ENCODE measurements around the gene RASAL3. TPM values are rescaled to one million over a fixed set of nuclear protein-coding genes. Genes with fewer than 3 reads are reported as not detected.
A peak's percentile ranks its signal among the peaks of the same experiment; 100 is the strongest.

The RASAL3 gene
- polyA plus RNA-seq, 1 donor from 2014 or later, result 27.0 TPM

DNA sequence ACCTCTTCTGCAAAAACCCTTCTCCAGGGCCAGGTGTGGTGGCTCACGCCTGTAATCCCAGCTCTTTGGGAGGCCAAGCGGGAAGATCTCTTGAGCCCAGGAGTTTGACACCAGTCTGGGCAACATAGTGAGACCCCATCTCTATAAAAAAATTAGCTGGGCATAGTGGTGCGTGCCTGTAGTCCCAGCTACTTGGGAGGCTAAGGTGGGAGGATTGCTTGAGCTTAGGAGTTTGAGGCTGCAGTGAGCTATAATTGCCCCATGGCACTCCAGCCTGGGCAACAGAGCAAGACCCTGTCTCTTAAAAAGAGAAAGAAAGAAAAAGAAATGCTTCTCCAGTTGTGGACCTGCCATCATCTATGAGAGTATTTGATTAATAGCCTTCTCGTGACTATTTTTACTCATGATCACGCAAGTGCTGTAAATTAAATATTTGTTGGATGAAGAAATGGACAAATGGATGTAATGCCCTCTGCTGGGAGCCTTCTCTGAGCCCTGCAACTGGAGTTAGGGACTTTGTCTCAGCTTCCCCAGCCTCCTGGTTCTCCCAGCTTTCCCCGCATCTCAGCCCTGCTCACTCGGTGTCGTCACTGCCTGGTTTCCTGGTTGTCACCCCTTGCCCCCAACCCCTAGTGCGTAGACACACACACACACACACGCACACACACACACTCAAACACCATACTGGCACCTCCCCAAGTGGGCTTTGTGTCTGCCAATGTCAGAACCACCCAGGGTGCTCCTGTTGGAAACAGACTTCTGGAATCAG, 26.8 kb downstream of the RASAL3 start:
- no peaks in the 10 kb centered on the region for H3K9me3 Mint-ChIP-seq
- H3K4me1 Mint-ChIP-seq, result peaks cover 2 to 7% (median 6%) of the 10 kb centered on the region in 3 donors
- no peaks in the 10 kb centered on the region for H3K27me3 Mint-ChIP-seq
- peaks cover 1% of the 10 kb centered on the region for H3K36me3 Mint-ChIP-seq
- H3K4me3 Mint-ChIP-seq, result no peak overlapping the region
- H3K27ac Mint-ChIP-seq, result no peak overlapping the region

DNA sequence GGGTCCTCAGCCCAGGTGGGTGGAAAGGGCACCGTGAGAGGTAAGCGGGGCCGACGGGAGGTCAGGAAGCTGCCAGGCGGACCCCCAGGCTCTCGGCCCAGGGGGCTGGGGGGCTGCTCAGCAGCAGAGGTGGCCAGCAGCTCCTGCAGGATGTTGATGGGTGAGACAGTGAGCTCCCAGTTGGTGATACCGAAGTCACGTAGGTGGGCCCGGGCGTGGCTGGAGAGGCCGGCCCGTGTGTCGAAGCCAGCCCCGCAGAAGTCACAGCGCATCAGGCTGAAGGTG, 27.6 kb downstream of the RASAL3 start:
- Mint-ChIP-seq H3K27me3 (no peaks in the 10 kb centered on the region), H3K4me1 (peaks cover 2 to 7% (median 7%) of the 10 kb centered on the region in 3 donors), H3K9me3 (no peaks in the 10 kb centered on the region), H3K4me3 (no peak overlapping the region), H3K27ac (no peak overlapping the region), H3K36me3 (peaks cover 1% of the 10 kb centered on the region)

DNA sequence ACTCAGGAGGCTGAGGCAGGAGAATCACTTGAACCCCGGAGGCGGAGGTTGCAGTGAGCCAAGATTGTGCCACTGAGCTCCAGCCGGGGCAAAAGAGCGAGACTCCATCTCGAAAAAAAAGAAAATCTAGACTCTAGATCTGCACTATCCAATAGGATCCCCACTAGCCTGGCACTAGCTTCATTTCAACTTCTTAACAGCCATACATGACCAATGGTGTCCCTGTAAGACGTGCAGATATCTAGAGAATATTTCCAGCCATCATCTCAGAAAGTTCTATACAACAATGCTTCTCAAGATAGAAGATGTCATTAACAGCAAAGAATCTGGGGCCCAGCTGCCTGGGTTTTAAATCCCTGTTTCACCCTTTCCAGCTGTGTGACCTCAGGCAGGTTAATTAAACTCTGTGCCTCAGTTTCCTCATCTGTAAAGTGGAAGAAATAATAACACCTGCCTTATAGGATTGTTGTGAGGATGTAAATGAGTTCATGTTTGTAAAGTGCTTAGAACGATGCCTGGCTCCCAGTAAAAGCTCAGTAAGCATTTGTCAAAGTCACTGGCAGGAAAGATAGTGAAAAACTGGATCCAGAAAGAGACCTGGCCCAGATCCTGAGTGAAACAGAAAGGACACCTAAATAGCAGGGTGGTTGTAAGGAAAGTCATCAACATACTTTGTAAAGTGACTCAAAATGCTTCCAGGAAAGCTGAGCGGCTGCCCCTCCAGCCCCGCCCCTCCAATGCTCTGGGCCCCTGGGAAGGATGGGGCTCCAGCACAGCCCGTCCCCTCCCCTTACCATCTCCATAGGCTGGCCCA, 28.1 kb downstream of the RASAL3 start:
- Mint-ChIP-seq H3K27me3 (no peaks in the 10 kb centered on the region), H3K4me3 (peak overlapping the region in 1 of 4 donors; percentile 76), H3K36me3 (peaks cover 1% of the 10 kb centered on the region), H3K4me1 (peaks cover 8 to 13% (median 12%) of the 10 kb centered on the region in 3 donors), H3K27ac (no peak overlapping the region), H3K9me3 (no peaks in the 10 kb centered on the region)

DNA sequence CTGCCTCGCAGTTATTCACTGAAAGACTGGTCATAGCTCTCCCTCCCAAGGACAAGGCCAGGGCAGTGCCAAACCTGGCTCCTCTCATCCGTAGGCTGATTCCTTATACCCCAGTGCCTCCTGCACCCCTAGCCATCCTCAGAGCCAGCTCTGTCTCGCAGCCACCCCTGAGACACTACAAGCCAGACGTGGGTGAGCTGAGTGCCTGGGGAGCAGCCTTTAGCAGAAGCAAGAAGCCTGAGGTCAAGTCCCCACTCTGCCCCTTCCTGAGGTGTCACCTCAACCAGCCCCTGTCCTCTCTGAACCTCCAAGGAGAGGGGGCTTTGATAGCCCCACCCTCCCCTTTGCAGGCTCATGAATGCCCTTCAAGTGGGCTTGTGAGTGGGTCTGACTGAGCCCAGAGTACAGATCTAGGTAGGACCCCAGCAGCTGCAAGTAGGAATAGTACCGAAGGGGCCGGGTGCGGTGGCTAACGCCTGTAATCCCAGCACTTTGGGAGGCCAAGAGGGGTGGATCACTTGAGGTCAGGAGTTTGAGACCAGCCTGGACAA, 30.8 kb downstream of the RASAL3 start:
- Mint-ChIP-seq H3K27me3 (no peaks in the 10 kb centered on the region), H3K9me3 (no peaks in the 10 kb centered on the region), H3K27ac (peak overlapping the region; percentile 37 to 95 (median 84)), H3K4me3 (peak overlapping the region; percentile 91 to 99 (median 94)), H3K4me1 (peaks cover 15 to 22% (median 19%) of the 10 kb centered on the region in 3 donors), H3K36me3 (peaks cover 1% of the 10 kb centered on the region)

DNA sequence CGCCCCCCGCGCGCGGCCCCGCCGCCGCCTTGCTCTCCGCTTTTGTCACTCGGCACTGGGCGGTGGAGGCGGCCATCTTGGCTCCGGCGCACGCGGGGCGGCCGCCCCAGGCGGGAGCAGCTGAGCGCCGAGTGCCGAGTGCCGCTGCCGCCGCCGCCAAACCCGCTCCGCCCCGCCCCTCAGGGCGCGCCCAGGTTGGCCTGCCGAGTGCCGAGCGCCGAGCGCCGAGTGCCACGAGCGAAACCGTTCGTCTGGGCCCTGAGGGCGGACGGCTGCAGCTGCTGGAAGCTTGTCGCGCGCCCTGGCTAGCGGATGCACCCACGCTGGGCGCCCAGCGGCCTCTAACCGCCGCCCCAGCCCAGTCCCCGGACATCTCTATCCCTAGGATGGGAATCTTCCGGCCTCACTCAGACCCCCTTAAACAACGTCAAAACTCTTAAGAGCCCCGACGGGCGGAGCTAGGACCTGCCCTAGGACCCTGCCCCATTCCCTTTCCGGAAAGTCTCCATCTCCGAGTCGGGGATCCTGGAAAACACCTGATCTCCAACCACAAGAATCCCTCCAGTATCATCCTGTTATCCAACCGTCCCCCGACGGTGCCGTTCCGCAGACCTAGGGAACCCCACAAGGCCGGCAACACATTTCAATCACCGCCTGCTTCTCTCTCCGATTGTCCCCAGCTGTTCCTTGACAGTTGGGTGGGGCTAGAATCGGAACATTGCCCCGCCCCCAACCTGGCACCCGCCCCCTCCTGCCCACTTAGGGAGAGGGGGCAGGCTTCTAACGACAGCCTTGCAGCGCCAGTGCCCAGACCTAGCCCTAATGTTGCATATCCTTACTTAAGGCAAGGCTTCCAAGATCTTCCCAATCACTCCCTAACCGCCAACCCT, 31.5 kb downstream of the RASAL3 start:
- peaks cover 1% of the 10 kb centered on the region for H3K36me3 Mint-ChIP-seq
- H3K27me3 Mint-ChIP-seq, result no peaks in the 10 kb centered on the region
- peak overlapping the region; percentile 91 to 99 (median 94) for H3K4me3 Mint-ChIP-seq

DNA sequence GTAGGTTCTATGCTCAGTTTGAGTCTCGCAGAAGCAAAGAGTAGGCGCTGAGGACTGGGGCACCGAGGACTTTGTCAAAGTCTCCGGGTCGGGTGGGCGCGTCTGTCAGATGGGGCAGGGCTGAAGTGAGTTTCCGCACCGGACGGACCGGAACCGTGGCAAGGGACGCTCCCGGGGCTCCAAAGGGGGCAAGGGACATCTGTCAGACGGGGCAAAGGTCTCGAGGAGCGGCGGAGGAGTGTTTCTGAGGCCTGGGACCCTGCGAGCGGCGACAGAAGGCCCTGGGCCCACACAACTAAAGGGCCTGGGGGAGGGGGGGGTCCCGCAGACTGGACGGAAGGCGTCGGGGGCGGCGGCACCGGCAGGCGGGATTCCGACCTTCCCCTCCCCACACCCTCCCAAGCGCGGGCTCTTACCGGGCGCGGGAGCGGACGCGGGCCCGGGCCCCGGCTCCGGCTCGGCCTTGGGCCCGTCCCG, 32.3 kb downstream of the RASAL3 start:
- H3K4me1 Mint-ChIP-seq, result peaks cover 15 to 22% (median 19%) of the 10 kb centered on the region in 3 donors
- peak overlapping the region; percentile 92 to 98 (median 94) for H3K4me3 Mint-ChIP-seq
- peaks cover 1% of the 10 kb centered on the region for H3K36me3 Mint-ChIP-seq
- H3K27me3 Mint-ChIP-seq, result no peaks in the 10 kb centered on the region
- H3K9me3 Mint-ChIP-seq, result no peaks in the 10 kb centered on the region
- H3K27ac Mint-ChIP-seq, result peak overlapping the region; percentile 83 to 90 (median 87)

More for the DNA sequence above, 31.5 kb downstream of the RASAL3 start:
- Mint-ChIP-seq H3K27ac (peak overlapping the region; percentile 37 to 95 (median 84)), H3K4me1 (peaks cover 15 to 22% (median 19%) of the 10 kb centered on the region in 3 donors), H3K9me3 (no peaks in the 10 kb centered on the region)

DNA sequence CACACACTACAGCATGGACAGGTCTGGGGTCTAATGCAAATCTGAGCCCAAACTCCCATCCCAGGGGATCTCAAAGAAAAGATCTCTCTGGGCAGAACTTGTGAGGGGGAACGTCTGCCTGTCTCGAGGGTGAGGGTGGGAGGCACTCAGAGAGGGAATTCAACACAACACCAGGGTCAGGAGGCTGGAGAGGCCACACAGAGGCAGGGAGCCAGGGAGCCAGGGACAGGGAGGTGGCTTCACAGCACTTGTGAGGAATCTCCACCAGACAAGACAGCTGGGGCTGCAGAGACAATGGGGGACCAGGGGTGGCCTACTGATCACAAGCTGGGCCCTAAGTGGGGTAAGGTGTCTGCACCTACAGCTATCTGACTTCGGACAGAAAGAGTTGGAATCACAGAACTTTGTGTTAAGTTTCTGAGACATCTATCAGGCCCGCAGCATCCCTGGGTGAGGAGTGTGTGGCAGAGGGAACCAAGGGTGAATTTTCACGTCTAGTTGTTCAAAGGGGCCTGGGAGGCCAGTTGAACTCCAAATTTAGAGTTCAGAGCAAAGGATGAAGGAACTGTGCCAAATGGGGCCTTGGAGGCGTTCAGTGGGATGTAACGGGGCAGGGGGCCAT, 32.8 kb downstream of the RASAL3 start:
- H3K4me1 Mint-ChIP-seq, result peaks cover 15 to 22% (median 19%) of the 10 kb centered on the region in 3 donors
- H3K4me3 Mint-ChIP-seq, result peak overlapping the region; percentile 92 to 98 (median 94)
- no peaks in the 10 kb centered on the region for H3K27me3 Mint-ChIP-seq
- H3K36me3 Mint-ChIP-seq, result peaks cover 1% of the 10 kb centered on the region
- H3K27ac Mint-ChIP-seq, result peak overlapping the region; percentile 83 to 90 (median 87)
- no peaks in the 10 kb centered on the region for H3K9me3 Mint-ChIP-seq

DNA sequence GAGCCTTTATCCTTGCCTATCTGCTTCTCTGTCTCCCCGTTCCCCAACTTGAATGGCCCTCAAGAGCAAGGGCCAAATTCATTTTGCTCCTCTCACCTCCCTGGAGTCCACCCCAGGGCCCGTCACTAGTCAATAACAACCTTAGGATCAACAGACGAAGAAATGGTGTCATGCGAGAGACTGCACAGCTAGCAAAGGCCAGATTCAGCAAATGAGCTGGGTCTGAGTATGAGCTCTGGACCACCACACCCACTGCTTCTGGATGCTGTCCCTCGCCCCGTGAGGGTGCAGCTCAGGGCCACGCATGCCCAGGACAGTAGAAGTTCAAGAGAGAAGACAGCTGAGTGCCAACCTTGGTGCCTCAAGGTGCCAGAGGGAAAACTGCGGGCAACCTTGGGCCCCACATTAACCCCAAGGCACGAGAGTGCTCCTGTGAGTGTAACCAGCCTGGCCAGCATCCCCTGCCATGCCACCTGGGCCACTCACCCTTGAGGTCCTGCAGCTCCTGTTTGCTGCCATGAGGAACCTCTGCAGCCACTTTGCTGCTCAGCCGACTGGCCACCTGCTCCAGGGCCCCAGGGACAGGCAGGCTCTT, 33.7 kb downstream of the RASAL3 start:
- H3K9me3 Mint-ChIP-seq, result no peaks in the 10 kb centered on the region
- H3K36me3 Mint-ChIP-seq, result peaks cover 1% of the 10 kb centered on the region
- H3K4me3 Mint-ChIP-seq, result peak overlapping the region in 3 of 4 donors; percentile 28 to 92 (median 92)
- H3K4me1 Mint-ChIP-seq, result peaks cover 15 to 23% (median 19%) of the 10 kb centered on the region in 3 donors
- no peaks in the 10 kb centered on the region for H3K27me3 Mint-ChIP-seq
- H3K27ac Mint-ChIP-seq, result peak overlapping the region; percentile 16 to 90 (median 83)

DNA sequence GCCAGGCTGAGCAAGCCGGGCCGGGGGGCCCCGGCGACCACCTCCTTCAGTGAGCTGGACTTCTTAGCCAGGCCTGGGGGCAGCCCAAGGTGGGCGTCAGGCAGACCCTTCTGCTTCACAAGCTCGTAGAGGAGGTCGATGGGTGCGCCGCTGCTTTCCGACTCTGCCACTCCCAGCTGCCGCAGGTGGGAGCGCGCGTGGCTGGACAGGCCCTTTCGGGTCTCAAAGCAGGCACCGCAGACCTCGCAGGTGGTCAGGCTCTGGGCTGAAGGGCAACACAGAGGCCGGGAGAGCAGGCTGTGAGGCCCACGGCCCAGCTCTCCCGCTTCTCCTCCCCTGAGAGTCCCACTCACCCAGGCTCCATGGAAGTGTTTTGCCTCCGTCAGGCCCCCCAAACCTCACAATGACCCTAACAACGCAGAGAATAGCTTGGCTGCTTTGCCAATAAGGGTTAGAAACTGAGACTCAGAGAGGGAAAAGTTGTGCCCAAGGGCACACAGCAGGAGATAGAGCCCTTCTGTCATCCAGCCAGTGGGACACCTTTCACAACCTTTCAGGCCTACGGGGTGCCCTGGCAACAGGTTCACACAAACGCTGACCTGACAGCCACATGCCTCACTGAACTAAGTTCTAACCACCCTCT, 34.4 kb downstream of the RASAL3 start:
- Mint-ChIP-seq H3K9me3 (no peaks in the 10 kb centered on the region), H3K4me3 (peak overlapping the region in 1 of 4 donors; percentile 92), H3K27ac (peak overlapping the region in 2 of 3 donors; percentile 16 to 90), H3K36me3 (peaks cover 1% of the 10 kb centered on the region), H3K4me1 (peaks cover 15 to 23% (median 19%) of the 10 kb centered on the region in 3 donors), H3K27me3 (no peaks in the 10 kb centered on the region)

DNA sequence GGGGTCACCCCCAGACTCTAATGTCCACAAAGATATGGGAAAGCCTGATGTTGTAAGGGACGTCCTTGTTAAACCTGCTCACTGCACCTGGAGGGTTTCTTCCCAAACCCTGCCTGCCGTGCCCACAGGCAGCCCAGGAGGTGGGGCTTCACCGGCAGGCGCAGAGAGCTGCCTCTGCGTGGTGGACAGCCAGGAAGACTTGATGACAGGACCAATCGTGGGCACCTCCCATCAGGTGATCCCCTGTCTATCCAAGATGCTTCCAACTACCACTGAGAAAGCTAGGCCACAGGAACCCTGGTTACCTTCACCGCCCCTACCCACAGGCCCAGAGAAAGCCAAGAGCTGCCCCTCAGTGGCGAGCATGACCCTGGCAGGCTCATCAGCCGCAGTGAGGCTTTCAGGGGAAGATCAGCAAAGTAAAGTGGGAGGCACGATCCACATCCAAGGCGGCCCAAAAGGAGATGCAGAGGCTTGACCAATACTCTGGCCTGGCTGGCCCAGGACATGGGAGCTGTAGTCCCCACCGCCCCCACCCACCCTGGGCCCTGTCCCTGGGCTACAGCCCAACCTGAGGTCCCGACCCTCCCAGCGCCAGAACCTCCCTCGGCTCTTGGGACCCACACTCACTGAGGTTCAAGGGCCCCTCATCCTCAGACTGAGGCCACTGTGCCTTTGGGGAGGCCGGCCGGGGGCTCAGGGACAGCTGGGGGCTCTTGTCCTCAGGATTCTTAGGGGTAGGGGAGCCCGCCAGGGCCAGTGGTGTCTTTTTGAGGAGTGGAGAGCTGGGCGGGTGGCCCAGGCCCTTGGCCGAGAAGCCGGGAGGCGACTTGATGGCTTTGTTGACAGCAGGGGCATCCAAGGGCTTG, 35.2 kb downstream of the RASAL3 start:
- peaks cover 1% of the 10 kb centered on the region for H3K36me3 Mint-ChIP-seq
- peak overlapping the region in 2 of 4 donors; percentile 48 to 60 for H3K4me3 Mint-ChIP-seq
- H3K27ac Mint-ChIP-seq, result peak overlapping the region in 1 of 3 donors; percentile 39
- H3K9me3 Mint-ChIP-seq, result no peaks in the 10 kb centered on the region
- no peaks in the 10 kb centered on the region for H3K27me3 Mint-ChIP-seq
- peaks cover 15 to 23% (median 19%) of the 10 kb centered on the region in 3 donors for H3K4me1 Mint-ChIP-seq

DNA sequence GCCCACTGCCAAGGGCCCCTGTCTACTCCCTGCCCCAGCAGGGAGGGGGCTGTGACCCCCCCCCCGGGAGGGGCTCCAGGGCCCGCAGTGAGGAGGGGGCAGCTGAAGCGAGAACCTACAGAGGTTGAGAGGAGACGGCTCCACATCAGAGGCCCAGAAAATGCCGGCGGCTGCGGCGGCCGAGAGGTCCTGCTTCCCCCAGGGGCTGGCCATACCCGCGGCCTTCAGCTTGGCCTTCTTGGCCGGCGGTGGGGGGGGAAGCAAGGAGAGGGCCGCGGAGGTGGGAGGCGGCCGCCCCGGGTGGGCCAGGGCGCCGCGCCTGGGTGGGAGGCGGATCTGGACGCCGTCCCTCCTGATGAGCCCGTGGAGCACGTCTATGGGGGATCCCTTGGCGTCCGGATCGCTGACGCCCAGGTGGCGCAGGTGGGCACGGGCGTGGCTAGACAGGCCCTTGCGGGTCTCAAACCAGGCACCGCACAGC, 36.3 kb downstream of the RASAL3 start:
- H3K36me3 Mint-ChIP-seq, result peaks cover 4% of the 10 kb centered on the region
- H3K4me1 Mint-ChIP-seq, result peaks cover 14 to 18% (median 14%) of the 10 kb centered on the region in 3 donors
- no peaks in the 10 kb centered on the region for H3K27me3 Mint-ChIP-seq
- no peak overlapping the region for H3K27ac Mint-ChIP-seq
- H3K4me3 Mint-ChIP-seq, result peak overlapping the region in 2 of 4 donors; percentile 43 to 48
- H3K9me3 Mint-ChIP-seq, result no peaks in the 10 kb centered on the region

DNA sequence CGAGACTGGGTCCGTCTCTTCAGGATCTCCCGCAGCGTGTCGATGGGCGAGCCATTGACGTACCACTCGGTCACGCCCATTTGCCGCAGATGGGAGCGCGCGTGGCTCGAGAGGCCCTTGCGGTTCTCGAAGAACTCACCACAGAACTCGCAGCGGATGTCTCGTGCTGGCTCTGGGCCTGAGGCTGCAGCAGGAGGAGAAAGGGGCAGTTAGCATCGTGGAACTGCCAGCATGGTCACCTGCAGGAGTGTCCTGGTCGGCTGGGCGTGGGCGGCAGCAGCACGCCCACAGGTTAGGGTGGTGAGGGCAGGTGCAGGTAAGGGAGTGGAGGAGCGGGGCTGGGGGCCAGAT, 37.0 kb downstream of the RASAL3 start:
- no peaks in the 10 kb centered on the region for H3K27me3 Mint-ChIP-seq
- H3K4me1 Mint-ChIP-seq, result peaks cover 12 to 17% (median 12%) of the 10 kb centered on the region in 3 donors
- H3K4me3 Mint-ChIP-seq, result no peak overlapping the region
- no peaks in the 10 kb centered on the region for H3K9me3 Mint-ChIP-seq
- H3K36me3 Mint-ChIP-seq, result peaks cover 4% of the 10 kb centered on the region
- no peak overlapping the region for H3K27ac Mint-ChIP-seq
